ENCODE data around the gene OR2T8. TPM values are rescaled to one million over a fixed set of nuclear protein-coding genes. Genes with fewer than 3 reads are reported as not detected.

OR2T8 gene
- total RNA-seq, 1 experiment from 2014 or later = not detected

- no peak for DNase-seq
- Histone ChIP-seq H3K4ac (ENCODE audit: low read depth, low read length) (no peak overlapping the region), H3K9ac (ENCODE audit: extremely low read depth, insufficient read length, low read length) (no peak overlapping the region), H3T11ph (ENCODE audit: low read length) (no peak overlapping the region), H4K8ac (replicated peaks; ENCODE audit: insufficient read length, low read depth, low read length) (no peak overlapping the region), H2BK15ac (ENCODE audit: low read depth, low read length) (no peak overlapping the region), H3K79me2 (ENCODE audit: insufficient read depth, low read length) (no peaks in the 10 kb centered on the region), H3K4me2 (ENCODE audit: insufficient read depth, insufficient read length, low read length) (no peak overlapping the region), H2BK20ac (ENCODE audit: low read depth, low read length, poor library complexity, severe bottlenecking) (no peak overlapping the region), H3K27me3 (ENCODE audit: insufficient read depth, low read length) (no peaks in the 10 kb centered on the region), H2BK12ac (ENCODE audit: insufficient read length, low read depth, low read length) (no peak overlapping the region), H4K91ac (ENCODE audit: insufficient read length, low read depth, low read length) (no peak overlapping the region), H2BK120ac (ENCODE audit: low read depth, low read length, poor library complexity, severe bottlenecking) (no peak overlapping the region), H3K9me3 (ENCODE audit: control insufficient read depth, low read depth, low read length) (peaks cover 4% of the 10 kb centered on the region), H3K18ac (ENCODE audit: insufficient read length, low read depth, low read length) (no peak overlapping the region), H3K23ac (ENCODE audit: insufficient read length, low read depth, low read length) (no peak overlapping the region), H2AK5ac (ENCODE audit: insufficient read length, low read length) (no peak overlapping the region), H2BK5ac (ENCODE audit: insufficient read length, low read length) (no peak overlapping the region), H3K4me1 (ENCODE audit: insufficient read depth, low read length) (no peaks in the 10 kb centered on the region), H3K79me1 (ENCODE audit: insufficient read depth, low read depth, low read length, poor library complexity, severe bottlenecking) (no peaks in the 10 kb centered on the region), H3K14ac (ENCODE audit: insufficient read depth, low read length) (no peak overlapping the region), H3K27ac (ENCODE audit: insufficient read length, low read depth, low read length) (no peak overlapping the region), H3K56ac (ENCODE audit: insufficient read length, low read depth, low read length) (no peak overlapping the region), H4K20me1 (ENCODE audit: control insufficient read depth, insufficient read depth, insufficient read length) (no peaks in the 10 kb centered on the region), H3K23me2 (ENCODE audit: insufficient read length, low read depth, low read length, poor library complexity, severe bottlenecking) (no peaks in the 10 kb centered on the region), H2AFZ (ENCODE audit: low read length) (no peak overlapping the region), H4K5ac (ENCODE audit: insufficient read length, low read depth, low read length) (no peak overlapping the region)
- H3K27me3 Mint-ChIP-seq (ENCODE audit: low read depth) = no peaks in the 10 kb centered on the region
- H3K36me3 Mint-ChIP-seq (ENCODE audit: insufficient read depth in 1 of 3, low read depth in 3 of 3) = peaks cover 0 to 1% (median 0%) of the 10 kb centered on the region in 3 experiments; a peak in 1 of 7 replicates
- no peak for TF ChIP-seq CTCF (conservative IDR thresholded peaks at IDR 0.05)
- no peak overlapping the region for H3K27ac Mint-ChIP-seq
- no peaks in the 10 kb centered on the region for H3K4me1 Mint-ChIP-seq
- H3K9me3 Mint-ChIP-seq = peaks cover 34 to 39% of the 10 kb centered on the region in 2 experiments
- H3K4me3 Mint-ChIP-seq = no peak overlapping the region
- WGBS (ENCODE audit: extremely low coverage, insufficient read length, low lambda C conversion rate) = no CpG with 5 or more reads among the region's 10 CpGs
Observed at GRCh38 chr1:247884797-247885413, 35.1 kb upstream of the OR2T8 start.
